ENCODE data around the gene ADISSP. TPM values are rescaled to one million over a fixed set of nuclear protein-coding genes. Genes with fewer than 3 reads are reported as not detected.

Gene ADISSP
- total RNA-seq, 1 experiment from 2014 or later: 27.3 TPM

GRCh38 chr20:3803289-3803688 lies 35.7 kb upstream of the ADISSP start:
- Mint-ChIP-seq H3K36me3 (ENCODE audit: insufficient read depth, unreplicated experiment) (peaks cover 68% of the 10 kb centered on the region), H3K9me3 (ENCODE audit: low read depth, unreplicated experiment) (no peaks in the 10 kb centered on the region), H3K27ac (ENCODE audit: unreplicated experiment) (no peak overlapping the region), H3K27me3 (ENCODE audit: unreplicated experiment) (no peaks in the 10 kb centered on the region), H3K4me3 (ENCODE audit: low read depth, unreplicated experiment) (no peak overlapping the region), H3K4me1 (ENCODE audit: low read depth, unreplicated experiment) (peaks cover 20% of the 10 kb centered on the region)
- intact Hi-C loops (cut with micrococcal nuclease; ENCODE audit: unreplicated experiment): no loop called here
- TF ChIP-seq CTCF (IDR thresholded peaks at IDR 0.05; ENCODE audit: unreplicated experiment): no peak
- DNase-seq: no peak
- CTCF ChIA-PET: no interaction called here
- no TSS peak for BruUV-seq (replicated peaks)

- Mint-ChIP-seq H3K9me3 (ENCODE audit: low read depth, unreplicated experiment) (no peaks in the 10 kb centered on the region), H3K27ac (ENCODE audit: unreplicated experiment) (no peak overlapping the region), H3K4me3 (ENCODE audit: low read depth, unreplicated experiment) (no peak overlapping the region), H3K36me3 (ENCODE audit: insufficient read depth, unreplicated experiment) (peaks cover 68% of the 10 kb centered on the region), H3K4me1 (ENCODE audit: low read depth, unreplicated experiment) (peaks cover 25% of the 10 kb centered on the region), H3K27me3 (ENCODE audit: unreplicated experiment) (no peaks in the 10 kb centered on the region)
- DNase-seq: no peak
- BruUV-seq (replicated peaks): no TSS peak
- CTCF ChIA-PET: no interaction called here
- no peak for TF ChIP-seq CTCF (IDR thresholded peaks at IDR 0.05; ENCODE audit: unreplicated experiment)
- intact Hi-C loops (cut with micrococcal nuclease; ENCODE audit: unreplicated experiment): no loop called here
These were observed 35.1 kb upstream of the ADISSP start for GRCh38 chr20:3802524-3803239.

- no TSS peak for BruUV-seq (replicated peaks)
- CTCF ChIA-PET: no interaction called here
- peaks cover 71% of the 10 kb centered on the region for H3K36me3 Mint-ChIP-seq (ENCODE audit: insufficient read depth, unreplicated experiment)
These were observed 34.3 kb upstream of the ADISSP start for GRCh38 chr20:3801846-3802245.

GRCh38 chr20:3801299-3801698 lies 33.7 kb upstream of the ADISSP start:
- no peak overlapping the region for H3K4me3 Mint-ChIP-seq (ENCODE audit: low read depth, unreplicated experiment)
- H3K27me3 Mint-ChIP-seq (ENCODE audit: unreplicated experiment): no peaks in the 10 kb centered on the region
- TF ChIP-seq CTCF (IDR thresholded peaks at IDR 0.05; ENCODE audit: unreplicated experiment): no peak
- H3K27ac Mint-ChIP-seq (ENCODE audit: unreplicated experiment): no peak overlapping the region
- BruUV-seq (replicated peaks): no TSS peak
- intact Hi-C loops (cut with micrococcal nuclease; ENCODE audit: unreplicated experiment): no loop called here
- CTCF ChIA-PET: no interaction called here
- DNase-seq: no peak
- H3K4me1 Mint-ChIP-seq (ENCODE audit: low read depth, unreplicated experiment): peaks cover 29% of the 10 kb centered on the region
- peaks cover 71% of the 10 kb centered on the region for H3K36me3 Mint-ChIP-seq (ENCODE audit: insufficient read depth, unreplicated experiment)
- no peaks in the 10 kb centered on the region for H3K9me3 Mint-ChIP-seq (ENCODE audit: low read depth, unreplicated experiment)

More at GRCh38 chr20:3801846-3802245, 34.3 kb upstream of the ADISSP start:
- intact Hi-C loops (cut with micrococcal nuclease; ENCODE audit: unreplicated experiment): no loop called here
- H3K9me3 Mint-ChIP-seq (ENCODE audit: low read depth, unreplicated experiment): no peaks in the 10 kb centered on the region
- no peak for TF ChIP-seq CTCF (IDR thresholded peaks at IDR 0.05; ENCODE audit: unreplicated experiment)
- no peak overlapping the region for H3K27ac Mint-ChIP-seq (ENCODE audit: unreplicated experiment)
- no peaks in the 10 kb centered on the region for H3K27me3 Mint-ChIP-seq (ENCODE audit: unreplicated experiment)
- H3K4me3 Mint-ChIP-seq (ENCODE audit: low read depth, unreplicated experiment): no peak overlapping the region
- peaks cover 29% of the 10 kb centered on the region for H3K4me1 Mint-ChIP-seq (ENCODE audit: low read depth, unreplicated experiment)
- DNase-seq: no peak

Data from Calu3 (cell line).